ENCODE measurements around the gene TMEM63A. TPM values are rescaled to one million over a fixed set of nuclear protein-coding genes. Genes with fewer than 3 reads are reported as not detected.
A peak's percentile ranks its signal among the peaks of the same experiment; 100 is the strongest.
"Not testable (repeated sequence)": the region's sequence is repeated elsewhere in the genome, so short reads cannot be mapped to it uniquely, and the experiment has no call there.

The TMEM63A gene
- total RNA-seq, 1 donor from 2014 or later = 75.7 TPM

GRCh38 chr1:225815526-225816178 is 66.5 kb downstream of the TMEM63A start:
- H3K4me1 Mint-ChIP-seq = peaks cover 50% of the 10 kb centered on the region

DNA sequence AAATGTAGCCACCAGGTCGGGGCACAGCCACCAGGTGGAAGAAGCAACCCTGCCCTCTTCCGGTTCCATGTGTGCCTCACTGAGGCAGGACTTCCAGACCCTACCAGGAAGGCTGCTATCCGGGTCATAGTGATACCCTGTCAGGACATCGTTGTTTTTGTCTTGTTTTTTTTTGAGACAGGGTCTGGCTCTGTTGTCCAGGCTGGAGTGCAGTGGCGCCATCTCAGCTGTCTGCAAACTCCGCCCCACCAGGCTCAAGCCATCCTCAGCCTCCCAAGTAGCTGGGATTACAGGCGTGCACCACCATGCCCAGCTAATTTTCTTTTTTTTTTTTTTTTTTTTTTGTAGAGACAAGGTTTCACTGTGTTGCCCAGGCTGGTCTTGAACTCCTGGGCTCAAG is 67.1 kb downstream of the TMEM63A start:
- not testable (repeated sequence) for H3K9me3 Mint-ChIP-seq; H3K27ac Mint-ChIP-seq; H3K4me3 Mint-ChIP-seq; H3K36me3 Mint-ChIP-seq; H3K27me3 Mint-ChIP-seq (ENCODE audit: low read depth); DNase-seq (ENCODE audit: low spot score in 2 of 2, unreplicated experiment in 2 of 2)
- peaks cover 53% of the 10 kb centered on the region for H3K4me1 Mint-ChIP-seq

More at GRCh38 chr1:225815526-225816178, 66.5 kb downstream of the TMEM63A start:
- no peaks in the 10 kb centered on the region for H3K9me3 Mint-ChIP-seq
- H3K36me3 Mint-ChIP-seq = no peaks in the 10 kb centered on the region
- H3K4me3 Mint-ChIP-seq = no peak overlapping the region
- H3K27me3 Mint-ChIP-seq (ENCODE audit: low read depth) = no peaks in the 10 kb centered on the region
- peak overlapping the region; percentile 19 for H3K27ac Mint-ChIP-seq
- DNase-seq (ENCODE audit: low spot score in 2 of 2, unreplicated experiment in 2 of 2) = no peak
- TF ChIP-seq CTCF (IDR thresholded peaks at IDR 0.05; ENCODE audit: unreplicated experiment) = no peak

- no peak for TF ChIP-seq CTCF (IDR thresholded peaks at IDR 0.05; ENCODE audit: unreplicated experiment)
- H3K27ac Mint-ChIP-seq = no peak overlapping the region
- no peaks in the 10 kb centered on the region for H3K27me3 Mint-ChIP-seq (ENCODE audit: low read depth)
- no peak for DNase-seq (ENCODE audit: low spot score in 2 of 2, unreplicated experiment in 2 of 2)
- no peak overlapping the region for H3K4me3 Mint-ChIP-seq
- no peaks in the 10 kb centered on the region for H3K9me3 Mint-ChIP-seq
- no peaks in the 10 kb centered on the region for H3K36me3 Mint-ChIP-seq
- peaks cover 53% of the 10 kb centered on the region for H3K4me1 Mint-ChIP-seq
Observed at GRCh38 chr1:225814381-225814780, 67.8 kb downstream of the TMEM63A start.

GRCh38 chr1:225813214-225813964 is 68.8 kb downstream of the TMEM63A start:
- no peak for TF ChIP-seq CTCF (IDR thresholded peaks at IDR 0.05; ENCODE audit: unreplicated experiment)
- Mint-ChIP-seq H3K27me3 (ENCODE audit: low read depth) (no peaks in the 10 kb centered on the region), H3K27ac (peak overlapping the region; percentile 53), H3K9me3 (no peaks in the 10 kb centered on the region), H3K36me3 (no peaks in the 10 kb centered on the region), H3K4me1 (peaks cover 53% of the 10 kb centered on the region), H3K4me3 (no peak overlapping the region)
- DNase-seq (ENCODE audit: low spot score in 2 of 2, unreplicated experiment in 2 of 2) = no peak

- H3K4me1 Mint-ChIP-seq = peaks cover 48% of the 10 kb centered on the region
- no peak for TF ChIP-seq CTCF (IDR thresholded peaks at IDR 0.05; ENCODE audit: unreplicated experiment)
- no peaks in the 10 kb centered on the region for H3K9me3 Mint-ChIP-seq
- no peaks in the 10 kb centered on the region for H3K36me3 Mint-ChIP-seq
- no peak overlapping the region for H3K4me3 Mint-ChIP-seq
- DNase-seq (ENCODE audit: low spot score in 2 of 2, unreplicated experiment in 2 of 2) = no peak
- peak overlapping the region; percentile 50 for H3K27ac Mint-ChIP-seq
- no peaks in the 10 kb centered on the region for H3K27me3 Mint-ChIP-seq (ENCODE audit: low read depth)
Observed at GRCh38 chr1:225812488-225813213, 69.5 kb downstream of the TMEM63A start.

All from mesothelial cell of epicardium (in vitro differentiated cells).